RWPE1 (cell line): ENCODE data around the gene MARK3.

Experiments
- CTCF ChIA-PET: fragments of 350-600 bp; sonication (Branson Sonifier 250); formaldehyde crosslinking; extraction: SDS; loops from one replicate; lab custom pipeline; 2021; lab: Yijun Ruan, JAX
- POLR2A ChIA-PET: fragments of 400-600 bp; formaldehyde crosslinking; extraction: SDS; loops from one replicate; lab custom pipeline; 2020; ENCODE audit warnings: antibody characterized with exemption; ENCODE audit not compliant: low non-redundant PET; lab: Yijun Ruan, JAX
- DNase-seq: peaks from one replicate; pipeline ENCODE4 v3.0.0; 2012; ENCODE audit warnings: low spot score
- H3K27ac ChIP-seq: fragments of 450-650 bp; 2 replicates; pipeline ENCODE4 v1.5.1; 2017
- TF ChIP-seq, protein P1 (sequence below): fragments of 450-650 bp; conservative IDR thresholded peaks from 2 replicates; pipeline ENCODE4 v1.5.1; 2017; ENCODE audit warnings: low read depth, mild to moderate bottlenecking

MARK3 gene

DNA sequence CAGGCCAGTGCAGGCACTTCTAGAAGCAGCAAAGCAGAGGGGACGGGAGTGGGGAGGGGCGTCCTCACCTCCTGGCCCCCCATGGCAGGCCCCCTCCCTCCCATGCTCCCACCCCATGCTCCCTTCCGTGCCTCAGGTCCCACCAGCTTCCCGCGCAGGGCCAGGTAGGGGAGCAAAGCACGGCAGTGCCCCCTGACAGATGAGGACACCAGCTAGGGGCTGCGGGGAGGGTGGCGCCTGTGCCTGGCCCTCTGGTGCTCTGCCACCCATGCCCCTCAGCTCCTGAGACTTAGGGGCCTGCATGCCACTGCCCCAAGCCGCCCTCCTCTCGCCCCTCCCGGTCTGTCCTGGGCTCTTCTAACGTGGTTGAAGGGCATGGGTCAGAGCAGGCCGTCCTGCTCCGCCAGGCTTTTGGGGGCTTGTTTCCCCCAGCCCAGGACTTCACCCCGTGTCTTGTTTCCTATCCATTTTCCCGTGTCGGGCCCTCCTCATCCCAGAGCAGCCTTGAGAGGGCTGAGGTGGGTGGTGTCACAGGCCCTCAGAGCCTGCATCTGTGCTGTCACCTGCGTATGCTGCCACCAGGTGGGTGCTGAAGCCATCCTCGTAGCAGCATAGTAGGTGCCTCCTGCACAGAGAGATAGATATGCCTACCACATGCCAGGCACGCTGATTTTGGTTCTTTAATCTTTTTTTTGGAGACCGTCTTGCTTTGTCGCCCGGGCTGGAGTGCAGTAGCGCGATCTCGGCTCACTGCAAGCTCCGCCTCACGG is 154.0 kb downstream of the MARK3 start:
- DNase-seq = no peak
- TF ChIP-seq, protein P1, sequence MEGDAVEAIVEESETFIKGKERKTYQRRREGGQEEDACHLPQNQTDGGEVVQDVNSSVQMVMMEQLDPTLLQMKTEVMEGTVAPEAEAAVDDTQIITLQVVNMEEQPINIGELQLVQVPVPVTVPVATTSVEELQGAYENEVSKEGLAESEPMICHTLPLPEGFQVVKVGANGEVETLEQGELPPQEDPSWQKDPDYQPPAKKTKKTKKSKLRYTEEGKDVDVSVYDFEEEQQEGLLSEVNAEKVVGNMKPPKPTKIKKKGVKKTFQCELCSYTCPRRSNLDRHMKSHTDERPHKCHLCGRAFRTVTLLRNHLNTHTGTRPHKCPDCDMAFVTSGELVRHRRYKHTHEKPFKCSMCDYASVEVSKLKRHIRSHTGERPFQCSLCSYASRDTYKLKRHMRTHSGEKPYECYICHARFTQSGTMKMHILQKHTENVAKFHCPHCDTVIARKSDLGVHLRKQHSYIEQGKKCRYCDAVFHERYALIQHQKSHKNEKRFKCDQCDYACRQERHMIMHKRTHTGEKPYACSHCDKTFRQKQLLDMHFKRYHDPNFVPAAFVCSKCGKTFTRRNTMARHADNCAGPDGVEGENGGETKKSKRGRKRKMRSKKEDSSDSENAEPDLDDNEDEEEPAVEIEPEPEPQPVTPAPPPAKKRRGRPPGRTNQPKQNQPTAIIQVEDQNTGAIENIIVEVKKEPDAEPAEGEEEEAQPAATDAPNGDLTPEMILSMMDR = no peak
- POLR2A ChIA-PET = no interaction called here

DNA sequence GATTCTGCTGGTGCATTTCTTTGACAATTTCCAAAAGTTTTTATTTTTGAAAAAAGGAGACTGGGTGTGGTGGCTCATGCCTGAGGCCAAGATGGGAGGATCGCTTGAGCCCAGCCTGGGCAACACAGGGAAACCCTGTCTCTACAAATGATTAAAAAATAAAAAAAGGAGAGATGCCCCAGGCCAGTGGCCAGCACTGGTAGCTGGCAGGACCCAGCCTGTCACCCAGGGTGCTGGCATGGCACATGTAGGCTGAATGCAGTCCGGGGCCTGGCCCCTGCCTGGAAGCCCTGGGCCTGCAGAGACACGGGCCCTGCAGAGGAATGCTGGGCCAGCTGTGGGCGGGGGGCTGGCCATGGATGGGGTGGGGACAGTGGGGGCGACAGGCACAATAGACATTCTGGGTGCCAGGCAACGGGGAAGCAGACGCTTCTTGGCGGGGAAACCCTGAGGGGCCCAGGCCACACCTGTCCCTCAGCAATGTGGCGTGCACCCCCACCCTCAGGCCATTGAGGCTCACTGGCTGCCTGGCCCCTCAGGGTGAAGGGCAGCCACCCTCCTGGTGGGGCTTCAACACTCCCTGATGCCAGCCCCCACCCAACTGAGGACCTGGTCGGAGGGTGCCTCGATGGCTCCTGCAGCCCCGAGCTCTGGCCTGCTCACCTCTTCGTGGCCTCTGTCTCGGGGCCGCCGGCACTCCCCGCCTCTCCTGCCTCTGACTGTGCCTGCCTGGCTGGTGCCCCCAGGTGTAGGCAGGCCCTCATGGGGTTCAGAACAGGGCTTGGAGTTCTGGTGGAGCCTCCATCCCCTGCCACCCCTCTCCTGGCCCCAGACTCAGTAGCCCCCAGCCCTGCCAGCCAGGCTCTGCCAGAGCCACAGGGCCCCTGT is 155.8 kb downstream of the MARK3 start:
- ChIA-PET CTCF (interaction anchor here (0.6 to 3.2 kb wide), 4 partner anchors 17 to 23 kb away, joined by 6 to 21 read pairs (median 6); no protein-coding TSS in a partner anchor), POLR2A (interaction anchor here (0.8 to 1.2 kb wide), 2 partner anchors 12 to 19 kb away, joined by 4 to 7 read pairs; partner anchors contain the start of genes CKB and TRMT61A)
- H3K27ac ChIP-seq = peak overlapping the region; percentile 100
- peak; percentile 46 for DNase-seq
- TF ChIP-seq, protein P1 = no peak

More for the DNA sequence above, 154.0 kb downstream of the MARK3 start:
- peak overlapping the region; percentile 100 for H3K27ac ChIP-seq
- CTCF ChIA-PET = interaction anchor here (0.6 to 1.4 kb wide), 3 partner anchors 9 to 324 kb away, joined by 3 to 4 read pairs (median 4); no protein-coding TSS in a partner anchor

GRCh38 chr14:103541709-103542604 is 156.7 kb downstream of the MARK3 start:
- no peak for DNase-seq
- ChIA-PET CTCF (interaction anchor here (0.6 to 3.2 kb wide), 4 partner anchors 18 to 42 kb away, joined by 6 to 21 read pairs (median 11); no protein-coding TSS in a partner anchor), POLR2A (interaction anchor here (1.1 to 1.4 kb wide), 2 partner anchors 10 to 21 kb away, joined by 3 to 4 read pairs; no protein-coding TSS in a partner anchor)
- TF ChIP-seq, protein P1 = no peak
- H3K27ac ChIP-seq = peak overlapping the region; percentile 100

- H3K27ac ChIP-seq = peak overlapping the region; percentile 100
- TF ChIP-seq, protein P1 = no peak
- ChIA-PET POLR2A (interaction anchor here (1.1 to 1.4 kb wide), 2 partner anchors 10 to 21 kb away, joined by 3 to 4 read pairs; no protein-coding TSS in a partner anchor), CTCF (interaction anchor here (0.6 to 3.2 kb wide), 4 partner anchors 21 to 664 kb away, joined by 3 to 21 read pairs (median 10); no protein-coding TSS in a partner anchor)
- DNase-seq = no peak
Measured at GRCh38 chr14:103542605-103543088, 157.4 kb downstream of the MARK3 start.

DNA sequence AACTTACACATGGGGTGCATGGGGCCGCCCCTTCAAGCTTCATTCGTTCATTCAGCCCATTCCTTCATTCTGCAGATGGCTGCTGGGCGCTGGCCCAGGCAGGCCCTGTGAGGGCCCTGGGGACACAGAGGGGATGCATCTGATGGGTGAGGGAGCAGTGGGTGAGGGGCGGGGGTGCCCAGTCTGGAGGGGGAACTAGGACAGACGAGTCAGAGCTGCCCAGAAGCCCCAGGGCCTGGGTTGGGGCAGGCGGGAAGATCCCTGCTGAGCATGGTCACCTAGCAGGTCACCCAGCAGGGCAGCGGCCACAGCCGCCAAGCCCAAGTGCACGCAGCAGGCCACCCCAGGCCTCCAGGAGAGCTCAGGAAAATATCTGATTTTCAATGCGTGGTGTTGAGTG is 157.9 kb downstream of the MARK3 start:
- TF ChIP-seq, protein P1 = no peak
- DNase-seq = no peak
- CTCF ChIA-PET = interaction anchor here (0.6 to 3.2 kb wide), 4 partner anchors 22 to 665 kb away, joined by 3 to 21 read pairs (median 10); no protein-coding TSS in a partner anchor
- POLR2A ChIA-PET = interaction anchor here (1.1 to 1.4 kb wide), 2 partner anchors 9 to 22 kb away, joined by 3 to 4 read pairs; no protein-coding TSS in a partner anchor
- H3K27ac ChIP-seq = peak overlapping the region; percentile 100
